ENCODE data around the gene SHC4. TPM values are rescaled to one million over a fixed set of nuclear protein-coding genes. Genes with fewer than 3 reads are reported as not detected.

SHC4 gene
- total RNA-seq, 1 donor from 2014 or later = 0.68 TPM

GRCh38 chr15:48868536-48868935 lies 95.2 kb downstream of the SHC4 start:
- peak in 1 of 2 donors; percentile 52 for ATAC-seq
- H3K36me3 ChIP-seq = no peaks in the 10 kb centered on the region
- TF ChIP-seq CTCF (IDR thresholded peaks at IDR 0.05) = no peak
- DNase-seq = no peak
- intact Hi-C loops (cut with DNase I) = loop anchor here (10.0 kb wide), 1 partner anchor 276 kb away; no protein-coding TSS in a partner anchor
- no peaks in the 10 kb centered on the region for H3K9me3 ChIP-seq
- H3K4me3 ChIP-seq = no peak overlapping the region
- peaks cover 5% of the 10 kb centered on the region for H3K4me1 ChIP-seq
- H3K27ac ChIP-seq = no peak overlapping the region
- H3K27me3 ChIP-seq (ENCODE audit: low read depth) = no peaks in the 10 kb centered on the region

GRCh38 chr15:48868023-48868422 lies 95.7 kb downstream of the SHC4 start:
- ATAC-seq (no peak), DNase-seq (no peak)
- H3K4me3 ChIP-seq = no peak overlapping the region
- H3K9me3 ChIP-seq = no peaks in the 10 kb centered on the region
- no peak overlapping the region for H3K27ac ChIP-seq
- peaks cover 5% of the 10 kb centered on the region for H3K4me1 ChIP-seq
- TF ChIP-seq CTCF (IDR thresholded peaks at IDR 0.05) = no peak
- no peaks in the 10 kb centered on the region for H3K27me3 ChIP-seq (ENCODE audit: low read depth)
- intact Hi-C loops (cut with DNase I) = loop anchor here (10.0 kb wide), 1 partner anchor 277 kb away; no protein-coding TSS in a partner anchor
- no peaks in the 10 kb centered on the region for H3K36me3 ChIP-seq

GRCh38 chr15:48866141-48866563 lies 97.6 kb downstream of the SHC4 start:
- no peak overlapping the region for H3K4me3 ChIP-seq
- H3K36me3 ChIP-seq = no peaks in the 10 kb centered on the region
- no peaks in the 10 kb centered on the region for H3K9me3 ChIP-seq
- no peaks in the 10 kb centered on the region for H3K27me3 ChIP-seq (ENCODE audit: low read depth)
- intact Hi-C loops (cut with DNase I) = loop anchor here (10.0 kb wide), 1 partner anchor 279 kb away; no protein-coding TSS in a partner anchor
- TF ChIP-seq CTCF (IDR thresholded peaks at IDR 0.05) = no peak
- DNase-seq = no peak
- H3K4me1 ChIP-seq = peaks cover 5% of the 10 kb centered on the region
- ATAC-seq = no peak
- H3K27ac ChIP-seq = no peak overlapping the region

GRCh38 chr15:48865370-48866079 lies 98.2 kb downstream of the SHC4 start:
- Histone ChIP-seq H3K27ac (no peak overlapping the region), H3K36me3 (no peaks in the 10 kb centered on the region), H3K9me3 (no peaks in the 10 kb centered on the region), H3K27me3 (ENCODE audit: low read depth) (no peaks in the 10 kb centered on the region), H3K4me3 (no peak overlapping the region), H3K4me1 (peaks cover 5% of the 10 kb centered on the region)
- DNase-seq (no peak), ATAC-seq (no peak)
- intact Hi-C loops (cut with DNase I) = loop anchor here (10.0 kb wide), 1 partner anchor 279 kb away; no protein-coding TSS in a partner anchor
- no peak for TF ChIP-seq CTCF (IDR thresholded peaks at IDR 0.05)

GRCh38 chr15:48862705-48863104 lies 101.0 kb downstream of the SHC4 start:
- ATAC-seq = peak in 1 of 2 donors; percentile 42
- H3K9me3 ChIP-seq = no peaks in the 10 kb centered on the region
- no peaks in the 10 kb centered on the region for H3K36me3 ChIP-seq
- no peaks in the 10 kb centered on the region for H3K27me3 ChIP-seq (ENCODE audit: low read depth)
- no peak for DNase-seq
- intact Hi-C loops (cut with DNase I) = loop anchor here (5.0 to 10.0 kb wide), 2 partner anchors 282 to 560 kb away; partner anchors contain the start of gene FGF7
- no peak overlapping the region for H3K27ac ChIP-seq
- no peak overlapping the region for H3K4me3 ChIP-seq
- no peak for TF ChIP-seq CTCF (IDR thresholded peaks at IDR 0.05)
- no peaks in the 10 kb centered on the region for H3K4me1 ChIP-seq
